Activated T-cell treated with anti-CD3 and anti-CD28 coated beads, Interleukin-2, amount 50 U/mL, for 72 hours (primary cell): Measurements from ENCODE around the gene ZNF718. TPM values are rescaled to one million over a fixed set of nuclear protein-coding genes. Genes with fewer than 3 reads are reported as not detected.
A peak's percentile ranks its signal among the peaks of the same experiment; 100 is the strongest.
"Not testable (repeated sequence)": the region's sequence is repeated elsewhere in the genome, so short reads cannot be mapped to it uniquely, and the experiment has no call there.

Source experiments
- ATAC-seq, 2 donors: fragments of 150-1000 bp; cut with Tn5 transposase; replicated peaks in 1 of 2; 2 replicates each; pipeline ENCODE4 v1.10.0; 2021; ENCODE audit warnings: moderate library complexity in 2 of 2, mild to moderate bottlenecking in 1 of 2
- DNase-seq, 2 donors: peaks; one replicate each; pipeline ENCODE4 v3.0.0; 2021 to 2022; ENCODE audit warnings: mixed read lengths in 1 of 2
- H3K27ac Mint-ChIP-seq: one replicate; pipeline ENCODE4 v1.8.0; 2022; ENCODE audit warnings: mild to moderate bottlenecking, moderate library complexity, mixed read lengths
- H3K27me3 Mint-ChIP-seq: one replicate; pipeline ENCODE4 v1.8.0; 2022; ENCODE audit warnings: low read depth, mixed read lengths
- H3K36me3 Mint-ChIP-seq, 2 donors: one replicate each; pipeline ENCODE4 v1.8.0; 2022; ENCODE audit warnings: mixed read lengths in 2 of 2, mild to moderate bottlenecking in 1 of 2; ENCODE audit not compliant: insufficient read depth in 2 of 2
- H3K4me1 Mint-ChIP-seq: one replicate; pipeline ENCODE4 v1.8.0; 2022; ENCODE audit warnings: low read depth, mixed read lengths
- H3K4me3 Mint-ChIP-seq, 2 donors: one replicate each; pipeline ENCODE4 v1.8.0; 2022; ENCODE audit warnings: mild to moderate bottlenecking in 2 of 2, mixed read lengths in 2 of 2, moderate library complexity in 2 of 2
- H3K9me3 Mint-ChIP-seq, 2 donors: one replicate each; pipeline ENCODE4 v1.8.0; 2022; ENCODE audit warnings: mixed read lengths in 2 of 2
- total RNA-seq, 2 donors: library from RNA; stranded (reverse); gene quantifications; one replicate each; pipeline ENCODE4 v1.2.3, GENCODE V29; 2022

The ZNF718 gene
- total RNA-seq, 2 donors from 2014 or later, result 8.1 to 10.2 TPM

GRCh38 chr4:121408-122084 lies 2.8 kb upstream of the ZNF718 start:
- ATAC-seq (no peak), DNase-seq (peak; percentile 21 to 26)
- Mint-ChIP-seq H3K36me3 (peaks cover 42 to 45% of the 10 kb centered on the region in 2 donors), H3K4me3 (peak overlapping the region; percentile 24 to 71), H3K4me1 (peaks cover 34% of the 10 kb centered on the region), H3K27ac (peak overlapping the region; percentile 34), H3K9me3 (peaks cover 8 to 22% of the 10 kb centered on the region in 2 donors), H3K27me3 (no peaks in the 10 kb centered on the region)

DNA sequence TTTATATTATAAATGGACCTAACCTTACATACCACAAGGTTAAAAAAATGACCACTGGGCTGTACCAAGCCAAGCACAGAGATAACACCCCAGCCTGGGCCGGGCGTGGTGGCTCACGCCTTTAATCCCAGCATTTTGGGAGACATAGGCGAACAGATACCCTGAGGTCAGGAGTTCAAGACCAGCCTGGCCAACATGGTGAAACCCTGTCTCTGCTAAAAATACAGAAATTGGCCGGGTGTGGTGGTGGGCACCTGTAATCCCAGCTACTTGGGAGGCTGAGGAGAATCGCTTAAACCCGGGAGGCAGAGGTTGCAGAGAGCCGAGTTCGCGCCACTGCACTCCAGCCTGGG lies 403 bp upstream of the ZNF718 start:
- Mint-ChIP-seq H3K4me1 (peaks cover 34% of the 10 kb centered on the region), H3K4me3 (peak overlapping the region; percentile 93 to 95), H3K27ac (peak overlapping the region; percentile 94), H3K36me3 (peaks cover 33 to 40% of the 10 kb centered on the region in 2 donors), H3K9me3 (peaks cover 8 to 15% of the 10 kb centered on the region in 2 donors)
- not testable (repeated sequence) for ATAC-seq, H3K27me3 Mint-ChIP-seq, DNase-seq

DNA sequence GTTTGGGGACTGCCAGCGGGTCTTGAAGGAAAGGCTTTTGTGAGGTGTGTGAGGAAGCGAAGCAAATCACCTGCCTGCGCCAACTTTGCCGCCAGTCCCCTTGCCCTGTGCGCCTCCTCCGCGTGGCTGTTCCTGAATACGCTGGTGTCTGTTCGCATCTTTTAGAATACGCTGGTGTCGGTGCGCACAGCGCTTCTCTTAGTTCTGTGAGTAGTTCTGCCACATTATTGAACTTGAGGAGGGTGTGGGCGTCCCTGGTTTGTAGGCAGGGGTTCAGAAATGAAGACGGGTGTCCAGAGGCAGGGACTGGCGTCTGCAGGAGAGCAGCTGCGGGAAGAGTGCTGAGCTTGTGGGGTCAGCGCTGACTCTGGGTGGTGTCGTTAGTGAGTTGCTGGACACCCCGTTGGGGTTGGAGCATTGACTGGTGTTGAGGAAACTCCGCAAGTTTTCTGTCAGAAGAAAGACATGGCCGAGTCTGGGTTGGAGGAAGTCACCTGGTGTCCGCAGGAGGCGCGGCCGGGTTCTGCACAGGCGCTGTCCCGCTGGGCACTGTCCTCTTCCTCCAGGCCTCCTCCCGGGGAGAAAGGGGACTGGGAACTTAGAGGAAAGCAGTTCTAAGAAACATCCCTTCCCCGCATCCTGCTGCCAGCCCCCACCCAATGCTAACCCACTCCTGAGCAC lies 930 bp downstream of the ZNF718 start:
- H3K27me3 Mint-ChIP-seq, result no peaks in the 10 kb centered on the region
- H3K36me3 Mint-ChIP-seq, result peaks cover 30 to 40% of the 10 kb centered on the region in 2 donors
- peak; percentile 46 to 50 for DNase-seq
- peak overlapping the region; percentile 94 for H3K27ac Mint-ChIP-seq
- peak overlapping the region; percentile 93 to 95 for H3K4me3 Mint-ChIP-seq
- H3K9me3 Mint-ChIP-seq, result peaks cover 8 to 15% of the 10 kb centered on the region in 2 donors
- peaks cover 34% of the 10 kb centered on the region for H3K4me1 Mint-ChIP-seq
- peak; percentile 6 to 14 for ATAC-seq

GRCh38 chr4:125833-126232 lies 1.5 kb downstream of the ZNF718 start:
- peaks cover 28% of the 10 kb centered on the region for H3K4me1 Mint-ChIP-seq
- no peak for DNase-seq
- peaks cover 30 to 40% of the 10 kb centered on the region in 2 donors for H3K36me3 Mint-ChIP-seq
- no peaks in the 10 kb centered on the region for H3K27me3 Mint-ChIP-seq
- no peak for ATAC-seq
- peak overlapping the region; percentile 93 to 95 for H3K4me3 Mint-ChIP-seq
- peak overlapping the region; percentile 14 for H3K27ac Mint-ChIP-seq
- H3K9me3 Mint-ChIP-seq, result peaks cover 8 to 15% of the 10 kb centered on the region in 2 donors

DNA sequence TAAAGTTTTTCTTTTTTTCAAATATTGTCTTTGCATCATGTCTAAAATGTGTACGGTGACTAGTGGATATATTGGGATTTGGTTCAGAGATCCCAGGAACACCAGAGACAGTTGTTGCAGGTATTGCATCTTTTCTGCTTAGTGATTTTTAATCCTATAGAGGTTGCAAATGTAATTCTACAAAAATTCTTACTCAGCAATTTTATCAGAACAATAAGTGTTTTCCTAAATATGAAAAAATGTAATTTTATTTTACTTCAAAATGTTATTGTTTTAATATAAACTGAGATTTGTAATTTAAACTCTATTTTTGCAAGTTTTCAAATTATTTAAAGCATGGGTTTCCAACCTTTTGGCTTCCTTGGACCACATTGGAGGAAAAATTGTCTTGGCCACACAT lies 8.2 kb downstream of the ZNF718 start:
- no peak overlapping the region for H3K4me3 Mint-ChIP-seq
- no peak for ATAC-seq
- H3K36me3 Mint-ChIP-seq, result peaks cover 20 to 39% of the 10 kb centered on the region in 2 donors
- DNase-seq, result no peak
- peaks cover 7% of the 10 kb centered on the region for H3K4me1 Mint-ChIP-seq
- no peak overlapping the region for H3K27ac Mint-ChIP-seq
- peaks cover 5 to 10% of the 10 kb centered on the region in 2 donors for H3K9me3 Mint-ChIP-seq
- no peaks in the 10 kb centered on the region for H3K27me3 Mint-ChIP-seq

DNA sequence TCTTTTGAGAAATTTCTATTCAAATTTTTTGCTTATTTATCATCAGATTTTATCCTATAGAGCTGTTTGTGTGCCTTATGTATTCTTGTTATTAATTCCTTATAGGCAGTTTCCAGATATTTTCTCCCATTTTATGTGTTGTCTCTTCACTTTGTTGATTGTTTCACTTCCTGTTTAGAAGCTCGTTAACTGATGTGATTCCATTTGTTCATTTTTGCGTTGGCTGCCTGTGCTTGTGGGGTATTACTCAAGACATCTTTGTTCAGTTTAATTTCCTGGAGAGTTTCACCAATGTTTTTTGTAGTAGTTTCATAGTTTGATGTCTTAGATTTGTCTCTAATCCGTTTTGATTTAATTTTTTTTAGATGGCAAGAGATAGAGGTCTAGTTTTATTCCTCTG lies 14.6 kb downstream of the ZNF718 start:
- DNase-seq, result no peak
- no peaks in the 10 kb centered on the region for H3K27me3 Mint-ChIP-seq
- no peak for ATAC-seq
- no peak overlapping the region for H3K4me3 Mint-ChIP-seq
- H3K4me1 Mint-ChIP-seq, result peaks cover 7% of the 10 kb centered on the region
- peaks cover 21 to 29% of the 10 kb centered on the region in 2 donors for H3K9me3 Mint-ChIP-seq
- peaks cover 49 to 83% of the 10 kb centered on the region in 2 donors for H3K36me3 Mint-ChIP-seq
- no peak overlapping the region for H3K27ac Mint-ChIP-seq

- DNase-seq, result no peak
- H3K4me3 Mint-ChIP-seq, result no peak overlapping the region
- peaks cover 54 to 83% of the 10 kb centered on the region in 2 donors for H3K36me3 Mint-ChIP-seq
- H3K4me1 Mint-ChIP-seq, result peaks cover 7% of the 10 kb centered on the region
- H3K9me3 Mint-ChIP-seq, result peaks cover 28 to 32% of the 10 kb centered on the region in 2 donors
- H3K27ac Mint-ChIP-seq, result no peak overlapping the region
- H3K27me3 Mint-ChIP-seq, result no peaks in the 10 kb centered on the region
- ATAC-seq, result no peak
Measured at GRCh38 chr4:139691-140090, 15.4 kb downstream of the ZNF718 start.

- no peak overlapping the region for H3K27ac Mint-ChIP-seq
- no peaks in the 10 kb centered on the region for H3K27me3 Mint-ChIP-seq
- no peak for DNase-seq
- no peaks in the 10 kb centered on the region for H3K4me1 Mint-ChIP-seq
- no peak for ATAC-seq
- H3K9me3 Mint-ChIP-seq, result peaks cover 16 to 19% of the 10 kb centered on the region in 2 donors
- no peak overlapping the region for H3K4me3 Mint-ChIP-seq
- H3K36me3 Mint-ChIP-seq, result peaks cover 31 to 65% of the 10 kb centered on the region in 2 donors
Measured at GRCh38 chr4:146621-147020, 22.3 kb downstream of the ZNF718 start.

- peaks cover 16 to 19% of the 10 kb centered on the region in 2 donors for H3K9me3 Mint-ChIP-seq
- H3K27me3 Mint-ChIP-seq, result no peaks in the 10 kb centered on the region
- ATAC-seq (no peak), DNase-seq (no peak)
- no peak overlapping the region for H3K4me3 Mint-ChIP-seq
- no peak overlapping the region for H3K27ac Mint-ChIP-seq
- H3K36me3 Mint-ChIP-seq, result peaks cover 31 to 65% of the 10 kb centered on the region in 2 donors
- H3K4me1 Mint-ChIP-seq, result no peaks in the 10 kb centered on the region
Measured at GRCh38 chr4:147233-147632, 22.9 kb downstream of the ZNF718 start.

- ATAC-seq, result no peak
- DNase-seq, result no peak
- H3K27ac Mint-ChIP-seq, result no peak overlapping the region
- H3K27me3 Mint-ChIP-seq, result no peaks in the 10 kb centered on the region
- H3K4me1 Mint-ChIP-seq, result no peaks in the 10 kb centered on the region
- H3K36me3 Mint-ChIP-seq, result peaks cover 15 to 53% of the 10 kb centered on the region in 2 donors
- H3K9me3 Mint-ChIP-seq, result peaks cover 7 to 14% of the 10 kb centered on the region in 2 donors
- H3K4me3 Mint-ChIP-seq, result no peak overlapping the region
Measured at GRCh38 chr4:161496-162284, 37.4 kb downstream of the ZNF718 start.

GRCh38 chr4:169640-170039 lies 45.3 kb downstream of the ZNF718 start:
- H3K9me3 Mint-ChIP-seq, result peaks cover 20 to 23% of the 10 kb centered on the region in 2 donors
- H3K4me3 Mint-ChIP-seq, DNase-seq, H3K27ac Mint-ChIP-seq, H3K27me3 Mint-ChIP-seq, H3K4me1 Mint-ChIP-seq, ATAC-seq: not testable (repeated sequence)
- H3K36me3 Mint-ChIP-seq, result peaks cover 34 to 58% of the 10 kb centered on the region in 2 donors

- DNase-seq, H3K27me3 Mint-ChIP-seq, H3K4me3 Mint-ChIP-seq, H3K27ac Mint-ChIP-seq, ATAC-seq, H3K4me1 Mint-ChIP-seq: not testable (repeated sequence)
- H3K9me3 Mint-ChIP-seq, result peaks cover 25 to 32% of the 10 kb centered on the region in 2 donors
- H3K36me3 Mint-ChIP-seq, result peaks cover 41 to 64% of the 10 kb centered on the region in 2 donors
Measured at GRCh38 chr4:171318-171717, 47.0 kb downstream of the ZNF718 start.
